HS-27A (cell line): ENCODE measurements around the gene HLF.

ENCODE experiments used
- DNase-seq: peaks from one replicate; pipeline ENCODE4 v3.0.0-alpha.2; 2012; ENCODE audit warnings: low read depth, missing footprints

Gene HLF

DNA sequence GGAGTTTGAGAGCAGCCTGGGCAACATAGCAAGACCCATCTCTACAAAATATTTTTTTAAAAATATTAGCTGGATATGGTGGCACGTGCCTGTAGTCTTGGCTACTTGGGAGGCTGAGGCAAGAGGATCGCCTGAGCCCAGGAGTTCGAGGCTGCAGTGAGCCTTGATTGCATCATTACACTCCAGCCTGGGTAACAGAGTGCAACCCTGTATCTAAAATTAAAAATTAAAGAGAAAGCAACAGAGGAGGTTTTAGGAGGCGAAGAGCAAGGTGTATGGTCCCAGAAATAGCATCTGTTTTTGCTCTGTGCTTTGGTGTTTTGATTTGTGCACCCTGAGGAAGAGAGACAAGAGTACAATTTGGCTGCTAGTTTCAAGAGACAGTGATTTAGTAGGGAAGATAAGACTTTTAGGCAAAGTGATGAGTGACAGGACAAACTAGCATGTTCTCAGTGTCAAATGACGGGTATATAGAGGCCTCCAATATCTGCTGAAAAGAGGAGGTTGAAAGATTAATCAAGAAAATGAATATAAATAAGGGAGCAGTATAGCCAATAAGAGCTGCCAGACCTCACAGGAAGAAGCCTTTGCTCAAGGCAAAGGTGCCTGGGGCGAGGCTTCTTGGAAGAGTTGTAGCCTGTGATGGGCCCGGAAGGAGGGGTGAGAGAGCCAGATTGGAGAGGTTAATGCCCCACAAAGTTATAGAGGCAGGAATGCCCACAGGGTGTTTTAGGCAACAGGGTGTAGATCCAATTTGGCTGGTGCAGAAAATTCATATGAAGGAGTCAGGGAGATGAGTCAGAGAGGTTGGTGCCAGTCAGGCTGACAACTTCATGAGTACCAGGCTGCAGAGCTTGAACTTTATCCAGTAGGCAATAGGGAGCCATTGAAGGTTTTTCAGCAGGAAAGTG lies 11.4 kb downstream of the HLF start:
- no peak for DNase-seq

- no peak for DNase-seq
These were observed 13.6 kb downstream of the HLF start for GRCh38 chr17:55278173-55278961.

DNA sequence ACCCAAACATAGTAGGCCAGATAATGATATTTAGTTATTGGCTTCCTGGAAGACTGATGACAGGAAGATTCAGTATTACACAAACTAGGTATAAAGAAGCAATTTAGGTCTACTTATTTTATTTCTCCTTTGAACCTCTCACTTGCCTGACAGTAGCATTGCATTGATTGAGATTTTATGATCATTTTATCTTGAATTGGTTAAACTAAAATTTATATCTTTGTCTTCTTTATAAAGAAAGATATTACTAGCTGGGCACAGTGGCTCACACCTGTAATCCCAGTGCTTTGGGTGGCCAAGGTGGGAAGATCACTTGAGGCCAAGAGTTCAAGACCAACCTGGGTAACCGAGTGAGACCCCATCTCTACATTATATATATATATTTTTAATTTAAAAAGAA lies 14.4 kb downstream of the HLF start:
- no peak for DNase-seq

GRCh38 chr17:55279788-55280187 lies 15.0 kb downstream of the HLF start:
- no peak for DNase-seq

GRCh38 chr17:55280212-55280611 lies 15.5 kb downstream of the HLF start:
- no peak for DNase-seq

GRCh38 chr17:55281649-55282378 lies 17.1 kb downstream of the HLF start:
- no peak for DNase-seq

DNA sequence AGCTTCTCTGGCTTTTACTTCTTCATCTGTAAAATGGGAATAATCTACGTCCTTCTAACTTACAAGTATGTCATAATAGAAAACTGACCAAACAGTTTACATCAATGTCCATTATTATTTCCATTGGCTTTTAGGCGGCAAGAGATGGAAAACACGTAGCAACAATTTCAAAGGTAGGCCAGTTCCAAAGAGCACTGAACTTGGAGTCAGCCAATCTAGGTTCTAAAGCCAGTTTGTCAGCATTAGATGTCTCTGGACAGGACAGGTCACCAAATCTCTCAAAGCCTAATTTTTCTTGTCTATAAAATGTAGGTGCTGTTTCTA lies 17.6 kb downstream of the HLF start:
- DNase-seq = no peak

- DNase-seq = no peak
These were observed 18.0 kb downstream of the HLF start for GRCh38 chr17:55282741-55283140.

DNA sequence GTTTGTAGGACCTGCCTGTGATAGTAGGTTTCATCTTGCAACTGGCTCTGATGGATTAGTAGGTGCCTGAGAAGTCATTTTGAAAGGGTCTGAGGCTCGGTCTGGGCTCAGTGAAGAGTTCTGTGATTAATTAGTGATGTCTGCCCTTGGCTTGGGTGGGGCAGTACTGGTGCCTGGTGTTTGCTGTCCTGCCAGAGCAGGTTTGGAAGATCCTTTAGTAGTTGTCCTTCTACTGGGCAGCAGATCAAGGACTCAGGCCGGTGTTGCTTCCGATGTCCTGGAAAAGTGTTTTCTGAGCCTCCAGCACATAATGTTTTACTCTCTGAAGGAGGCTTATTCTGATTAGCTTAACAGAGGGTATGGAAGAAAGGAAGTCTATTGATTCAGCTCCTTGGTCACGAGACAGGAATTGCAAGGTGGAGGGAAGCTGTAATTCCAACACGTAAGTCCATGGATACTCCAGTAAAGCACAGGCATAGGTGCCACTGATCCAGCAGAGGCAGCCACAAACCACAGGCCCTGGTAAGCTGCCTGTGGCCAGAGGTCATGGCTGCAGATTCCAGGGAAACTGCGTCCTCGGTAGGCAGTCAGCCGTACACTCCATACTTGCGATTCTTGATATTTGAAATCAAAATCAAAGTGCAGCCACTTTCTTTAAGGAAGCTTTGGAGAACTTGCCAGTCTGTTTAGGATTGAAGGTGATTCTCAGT lies 18.7 kb downstream of the HLF start:
- no peak for DNase-seq

DNA sequence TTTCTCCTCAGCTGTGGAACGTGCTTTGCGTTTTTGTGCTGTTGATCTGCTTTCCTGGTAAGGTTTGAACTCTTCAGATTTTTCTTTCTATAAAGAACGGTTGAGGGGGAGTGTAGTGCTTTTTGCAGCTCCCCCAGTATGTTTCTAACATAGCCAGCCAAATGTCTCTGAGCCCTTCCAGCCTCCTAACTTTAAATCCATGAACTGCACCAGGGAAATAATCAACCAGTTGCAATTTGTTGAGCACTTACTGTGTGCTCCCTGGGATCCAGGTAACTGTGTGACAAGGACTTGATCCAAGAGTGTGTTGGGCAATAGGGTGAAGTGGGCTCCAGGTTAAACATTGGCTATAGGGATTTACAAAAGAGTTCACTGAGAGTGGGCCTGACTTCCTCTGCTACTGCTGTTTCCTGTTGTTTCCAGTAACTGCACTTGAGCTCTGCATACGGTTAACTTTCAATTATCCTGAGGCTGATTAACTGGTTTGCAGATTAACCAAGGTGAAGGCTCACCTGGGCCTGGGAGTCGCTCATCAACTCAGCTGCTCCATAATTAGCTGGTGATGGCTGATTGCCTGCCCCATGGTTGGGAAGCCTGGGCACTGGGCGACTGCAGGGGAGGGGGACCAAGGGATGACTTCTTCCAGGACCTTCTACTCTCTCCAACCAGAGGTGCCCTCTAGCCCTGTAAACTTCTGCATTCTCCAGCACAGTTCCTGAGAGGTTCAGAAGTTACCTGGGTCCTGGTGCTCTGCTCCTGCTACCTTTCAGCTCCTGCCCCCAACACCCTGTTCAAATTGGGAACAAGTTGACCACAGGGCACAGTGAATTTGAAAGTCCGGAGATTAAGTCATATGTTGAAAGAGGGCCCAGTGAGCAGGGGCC lies 19.5 kb downstream of the HLF start:
- DNase-seq = no peak

DNA sequence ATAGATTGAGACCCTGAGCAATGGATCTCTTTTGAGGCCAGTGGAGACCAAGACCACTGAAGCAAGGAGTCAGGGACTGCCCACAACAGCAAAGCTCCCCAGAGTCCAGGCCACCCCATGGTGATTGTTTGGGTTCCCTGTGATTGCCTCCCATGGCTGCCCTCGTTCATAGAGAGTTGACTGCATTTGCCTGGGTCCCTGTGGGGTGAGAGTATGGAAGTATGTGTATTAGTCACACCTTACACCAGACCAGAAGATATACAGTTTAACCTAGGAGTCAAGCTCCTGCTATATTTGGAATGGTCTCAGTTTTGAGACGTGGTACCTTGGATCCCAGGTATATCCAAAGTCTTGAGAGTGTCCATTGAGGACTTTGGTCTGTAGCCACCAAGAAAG lies 20.2 kb downstream of the HLF start:
- DNase-seq = no peak

DNA sequence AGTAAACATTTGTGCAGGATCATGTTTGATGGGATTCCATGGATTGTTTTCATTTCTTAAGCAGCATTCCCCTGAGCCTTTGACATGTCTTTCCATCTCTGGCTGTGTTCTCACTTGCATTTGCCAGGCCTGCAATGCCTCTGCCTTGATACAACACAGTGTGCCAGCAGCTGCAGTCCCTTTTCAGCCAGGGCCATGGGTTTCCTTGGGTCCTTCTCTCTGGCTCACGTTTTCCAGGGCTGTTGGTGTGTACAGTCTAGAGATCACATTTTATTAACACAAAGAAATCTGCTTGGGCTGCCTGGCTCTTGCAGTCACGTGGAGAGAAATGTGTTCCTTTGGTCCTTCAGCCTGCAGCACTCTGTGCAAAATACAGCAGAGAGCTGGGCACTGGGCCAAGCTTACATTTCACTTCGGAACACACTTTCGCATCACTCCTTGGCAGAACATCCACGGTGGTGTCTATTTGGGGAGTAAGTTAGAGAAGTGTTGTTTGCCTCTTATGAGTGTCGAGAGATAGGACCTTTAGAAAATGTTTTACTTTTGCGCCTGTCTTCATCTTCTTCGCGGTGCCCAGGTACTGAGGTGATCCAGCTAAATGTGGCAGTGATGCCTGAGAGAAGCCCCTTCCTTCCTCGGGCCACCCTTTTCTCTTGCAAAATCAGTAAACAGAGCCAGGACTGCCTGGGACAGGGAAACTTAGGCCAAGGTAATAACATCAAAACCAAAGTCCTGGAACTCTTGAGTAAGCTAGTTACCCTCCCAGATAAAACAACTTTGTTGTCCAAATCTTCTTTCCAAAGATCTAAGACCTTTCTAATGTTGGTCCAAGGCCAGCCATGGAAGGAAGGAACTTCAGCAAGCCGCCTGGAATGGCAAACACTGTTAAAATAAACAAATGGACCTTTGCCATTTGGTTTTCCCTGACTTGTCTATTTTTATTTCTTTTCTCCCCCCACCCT lies 20.9 kb downstream of the HLF start:
- DNase-seq = no peak

- DNase-seq = no peak
These were observed 22.2 kb downstream of the HLF start for GRCh38 chr17:55286681-55287589.

DNA sequence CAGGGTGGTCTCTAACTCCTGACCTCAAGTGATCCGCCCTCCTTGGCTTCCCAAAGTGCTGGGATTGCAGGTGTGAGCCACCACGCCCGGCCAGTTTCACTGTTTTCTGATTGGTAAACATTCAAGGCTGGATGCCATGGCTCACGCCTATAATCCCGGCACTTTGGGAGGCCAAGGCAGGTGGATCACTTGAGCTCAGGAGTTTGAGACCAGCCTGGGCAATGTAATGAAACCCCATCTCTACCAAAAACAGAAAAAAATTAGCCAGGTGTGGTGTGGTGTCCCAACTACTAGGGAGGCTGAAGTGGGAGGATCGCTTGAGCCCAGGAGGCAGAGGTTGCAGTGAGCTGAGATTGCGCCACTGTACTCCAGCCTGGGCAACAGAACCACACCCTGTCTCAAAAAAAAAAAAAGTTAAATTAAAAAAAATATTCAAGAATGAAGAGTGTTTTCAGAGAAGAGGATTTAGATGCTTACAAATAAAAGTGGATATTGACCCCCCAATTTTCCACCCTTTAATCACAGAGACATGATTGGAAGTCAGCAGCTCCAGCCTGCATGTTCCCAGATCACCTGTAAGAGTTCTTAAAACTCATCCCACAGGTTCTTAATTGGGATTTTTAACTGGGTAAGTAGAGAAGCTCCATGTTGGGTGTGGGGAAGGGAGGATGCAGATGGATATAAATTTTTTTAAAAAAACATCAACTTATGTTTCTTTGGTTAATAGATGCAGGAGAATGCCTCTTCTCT lies 23.8 kb downstream of the HLF start:
- DNase-seq = no peak

DNA sequence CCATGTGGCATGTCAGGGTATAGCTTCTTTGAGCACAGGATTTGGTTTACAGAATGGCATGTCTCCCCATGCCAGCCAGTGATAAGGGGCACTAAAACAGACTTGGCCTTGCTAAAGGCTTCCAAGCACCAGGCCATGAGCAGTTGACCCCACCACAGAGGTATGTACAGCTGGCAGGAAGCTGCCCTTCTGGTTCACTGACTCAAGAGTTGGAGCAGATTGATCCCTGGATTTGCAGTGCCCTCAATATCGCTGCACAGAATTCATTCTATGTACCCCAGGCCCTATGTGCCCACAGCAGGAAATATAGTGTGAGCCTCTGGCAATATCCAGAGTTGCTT lies 24.3 kb downstream of the HLF start:
- DNase-seq = no peak

DNA sequence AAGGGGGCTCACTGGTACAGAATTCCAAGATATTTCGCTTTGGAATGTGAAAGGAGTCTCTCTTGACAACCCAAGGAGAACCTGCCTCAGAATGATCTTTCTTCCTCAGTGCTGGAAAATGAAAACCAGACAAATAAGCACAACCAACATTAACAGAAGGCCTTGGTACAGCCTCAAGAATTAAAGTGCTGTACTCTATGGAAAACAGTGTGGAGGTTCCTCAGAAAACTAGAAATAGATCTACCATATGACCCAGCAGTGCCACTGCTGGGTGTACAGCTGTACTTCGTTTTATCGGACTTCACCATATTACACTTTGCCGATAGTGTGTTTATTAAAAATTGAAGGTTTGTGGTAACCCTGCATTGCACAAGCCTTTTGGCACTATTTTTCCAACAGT lies 25.2 kb downstream of the HLF start:
- DNase-seq = no peak

DNA sequence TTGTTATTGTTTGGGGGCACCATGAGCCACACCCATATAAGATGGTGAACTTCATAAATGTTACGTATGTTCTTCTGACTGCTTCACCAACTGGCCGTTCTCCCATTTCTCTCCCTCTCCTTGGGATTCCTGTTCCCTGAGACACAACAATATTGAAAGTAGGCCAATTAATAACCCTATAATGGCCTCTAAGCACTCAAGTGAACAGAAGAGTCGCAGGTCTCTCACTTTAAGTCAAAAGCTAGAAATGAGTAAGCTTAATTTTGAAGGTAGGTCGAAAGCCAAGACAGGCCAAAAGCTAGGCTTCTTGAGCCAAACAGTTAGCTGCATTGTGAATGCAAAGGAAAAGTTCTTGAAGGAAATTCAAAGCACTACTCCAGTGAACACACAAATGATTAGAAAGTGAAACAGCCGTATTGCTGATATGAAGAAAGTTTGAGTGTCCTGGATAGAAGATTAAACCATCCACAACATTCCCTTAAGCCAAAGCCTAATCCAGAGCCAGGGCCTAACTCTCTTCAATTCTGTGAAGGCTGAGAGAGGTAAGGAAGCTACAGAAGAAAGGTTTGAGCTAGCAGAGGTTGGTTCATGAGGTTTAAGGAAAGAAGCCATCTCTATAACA lies 25.8 kb downstream of the HLF start:
- no peak for DNase-seq

DNA sequence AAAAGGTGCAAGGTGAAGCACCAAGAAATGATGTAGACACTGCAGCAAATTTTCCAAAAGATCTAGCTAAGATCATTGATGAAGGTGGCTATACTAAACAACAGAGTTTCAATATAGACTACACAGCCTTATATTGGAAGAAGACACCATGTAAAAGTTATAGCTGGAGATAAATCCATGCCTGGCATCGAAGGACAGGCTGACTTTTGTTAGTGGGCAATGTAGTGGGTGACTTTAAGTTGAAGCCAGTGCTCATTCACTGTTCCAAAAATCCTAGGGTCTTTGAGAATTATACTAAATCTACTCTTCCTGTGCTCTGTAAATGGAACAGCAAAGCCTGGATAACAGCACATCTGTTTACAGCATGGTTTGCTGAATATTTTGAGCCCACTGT lies 26.4 kb downstream of the HLF start:
- DNase-seq = no peak
